ENCODE results near the gene ADCYAP1R1. TPM values are rescaled to one million over a fixed set of nuclear protein-coding genes. Genes with fewer than 3 reads are reported as not detected.

The ADCYAP1R1 gene
- polyA plus RNA-seq, 1 donor from 2014 or later = 8.6 TPM

GRCh38 chr7:31098642-31099360 lies 46.7 kb downstream of the ADCYAP1R1 start:
- H3K4me2 ChIP-seq (ENCODE audit: low read length) = no peak overlapping the region
- no peak overlapping the region for H3K4me3 ChIP-seq (ENCODE audit: low read length)
- H3K27ac ChIP-seq (ENCODE audit: low read length) = no peak overlapping the region
- no peaks in the 10 kb centered on the region for H3K9me2 ChIP-seq (ENCODE audit: insufficient read depth, low read length)
- no peak overlapping the region for H3K9ac ChIP-seq (ENCODE audit: low read length)
- no peaks in the 10 kb centered on the region for H3K79me2 ChIP-seq (replicated peaks; ENCODE audit: insufficient read depth, low read length)
- TF ChIP-seq EP300 (conservative IDR thresholded peaks at IDR 0.05; ENCODE audit: poor library complexity, severe bottlenecking) (no peak), EZH2 (IDR thresholded peaks at IDR 0.05; ENCODE audit: borderline replicate concordance, insufficient read depth, low read length, poor library complexity, severe bottlenecking) (no peak), CTCF (IDR thresholded peaks at IDR 0.05; ENCODE audit: poor library complexity, severe bottlenecking) (no peak), TAF1 (IDR thresholded peaks at IDR 0.05; ENCODE audit: low read depth) (no peak), REST (IDR thresholded peaks at IDR 0.05; ENCODE audit: borderline replicate concordance) (no peak), RAD21 (conservative IDR thresholded peaks at IDR 0.05) (no peak), MXI1 (conservative IDR thresholded peaks at IDR 0.05; ENCODE audit: poor library complexity, severe bottlenecking) (no peak), SMC3 (conservative IDR thresholded peaks at IDR 0.05; ENCODE audit: poor library complexity) (no peak), POLR2AphosphoS5 (IDR thresholded peaks at IDR 0.05) (no peak)
- H3K36me3 ChIP-seq (ENCODE audit: insufficient read depth, low read length) = no peaks in the 10 kb centered on the region
- no peak overlapping the region for H2AFZ ChIP-seq (ENCODE audit: low read depth, low read length)
- H3F3A ChIP-seq (ENCODE audit: insufficient read depth, low read length, poor library complexity, severe bottlenecking) = no peaks in the 10 kb centered on the region
- H4K20me1 ChIP-seq (ENCODE audit: insufficient read depth) = no peaks in the 10 kb centered on the region
- no peaks in the 10 kb centered on the region for H3K27me3 ChIP-seq (ENCODE audit: insufficient read depth, low read depth, low read length)
- H3K9me3 ChIP-seq (ENCODE audit: low read length) = no peaks in the 10 kb centered on the region

GRCh38 chr7:31099451-31100444 lies 47.6 kb downstream of the ADCYAP1R1 start:
- Histone ChIP-seq H3K27ac (ENCODE audit: low read length) (no peak overlapping the region), H3K9ac (ENCODE audit: low read length) (no peak overlapping the region), H3K9me2 (ENCODE audit: insufficient read depth, low read length) (no peaks in the 10 kb centered on the region), H3K9me3 (ENCODE audit: low read length) (no peaks in the 10 kb centered on the region), H3K27me3 (ENCODE audit: insufficient read depth, low read depth, low read length) (no peaks in the 10 kb centered on the region), H3K79me2 (replicated peaks; ENCODE audit: insufficient read depth, low read length) (no peaks in the 10 kb centered on the region), H3K36me3 (ENCODE audit: insufficient read depth, low read length) (no peaks in the 10 kb centered on the region), H3K4me2 (ENCODE audit: low read length) (no peak overlapping the region), H3F3A (ENCODE audit: insufficient read depth, low read length, poor library complexity, severe bottlenecking) (no peaks in the 10 kb centered on the region), H3K4me3 (ENCODE audit: low read length) (no peak overlapping the region), H4K20me1 (ENCODE audit: insufficient read depth) (no peaks in the 10 kb centered on the region), H2AFZ (ENCODE audit: low read depth, low read length) (no peak overlapping the region)
- no peak for TF ChIP-seq POLR2AphosphoS5 (IDR thresholded peaks at IDR 0.05)
- no peak for TF ChIP-seq REST (IDR thresholded peaks at IDR 0.05; ENCODE audit: borderline replicate concordance)
- TF ChIP-seq CTCF (IDR thresholded peaks at IDR 0.05; ENCODE audit: poor library complexity, severe bottlenecking) = no peak
- no peak for TF ChIP-seq RAD21 (conservative IDR thresholded peaks at IDR 0.05)
- TF ChIP-seq MXI1 (conservative IDR thresholded peaks at IDR 0.05; ENCODE audit: poor library complexity, severe bottlenecking) = no peak
- TF ChIP-seq EP300 (conservative IDR thresholded peaks at IDR 0.05; ENCODE audit: poor library complexity, severe bottlenecking) = no peak
- TF ChIP-seq TAF1 (IDR thresholded peaks at IDR 0.05; ENCODE audit: low read depth) = no peak
- TF ChIP-seq SMC3 (conservative IDR thresholded peaks at IDR 0.05; ENCODE audit: poor library complexity) = no peak
- no peak for TF ChIP-seq EZH2 (IDR thresholded peaks at IDR 0.05; ENCODE audit: borderline replicate concordance, insufficient read depth, low read length, poor library complexity, severe bottlenecking)

Data from neural cell (in vitro differentiated cells).